GM20000 (cell line): ENCODE data around the gene IL9R.
A peak's percentile ranks its signal among the peaks of the same experiment; 100 is the strongest.
"Not testable (repeated sequence)": the region's sequence is repeated elsewhere in the genome, so short reads cannot be mapped to it uniquely, and the experiment has no call there.

ENCODE experiments used
- DNase-seq: peaks from one replicate; pipeline ENCODE4 v3.0.0; 2012; ENCODE audit warnings: low spot score
- TF ChIP-seq, protein P1 (sequence below): IDR thresholded peaks from 2 replicates; pipeline ENCODE4 v1.5.1; 2012; ENCODE audit warnings: mild to moderate bottlenecking, control low read depth; ENCODE audit errors: extremely low read depth, missing control alignments

The IL9R gene

DNA sequence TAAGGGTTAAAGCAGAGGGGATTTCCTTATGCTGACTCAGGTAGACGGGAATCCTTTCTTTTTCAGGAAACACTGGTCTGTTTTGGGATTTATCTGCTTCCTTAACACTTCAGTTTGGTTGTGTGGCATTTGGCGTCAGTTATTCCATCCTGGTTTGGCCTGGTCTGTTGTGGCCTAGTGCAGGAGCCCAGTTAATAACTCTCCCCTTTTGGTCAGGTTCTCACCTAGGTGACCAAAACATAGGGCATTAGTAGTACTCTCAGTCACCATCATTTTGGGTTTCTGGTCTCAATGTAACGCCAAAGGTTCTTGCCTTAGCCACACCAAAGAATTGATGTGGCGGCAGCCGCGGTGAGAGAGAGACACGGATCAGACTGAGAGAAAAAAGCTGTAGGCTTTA, 39.7 kb upstream of the IL9R start:
- DNase-seq = no peak
- TF ChIP-seq, protein P1, sequence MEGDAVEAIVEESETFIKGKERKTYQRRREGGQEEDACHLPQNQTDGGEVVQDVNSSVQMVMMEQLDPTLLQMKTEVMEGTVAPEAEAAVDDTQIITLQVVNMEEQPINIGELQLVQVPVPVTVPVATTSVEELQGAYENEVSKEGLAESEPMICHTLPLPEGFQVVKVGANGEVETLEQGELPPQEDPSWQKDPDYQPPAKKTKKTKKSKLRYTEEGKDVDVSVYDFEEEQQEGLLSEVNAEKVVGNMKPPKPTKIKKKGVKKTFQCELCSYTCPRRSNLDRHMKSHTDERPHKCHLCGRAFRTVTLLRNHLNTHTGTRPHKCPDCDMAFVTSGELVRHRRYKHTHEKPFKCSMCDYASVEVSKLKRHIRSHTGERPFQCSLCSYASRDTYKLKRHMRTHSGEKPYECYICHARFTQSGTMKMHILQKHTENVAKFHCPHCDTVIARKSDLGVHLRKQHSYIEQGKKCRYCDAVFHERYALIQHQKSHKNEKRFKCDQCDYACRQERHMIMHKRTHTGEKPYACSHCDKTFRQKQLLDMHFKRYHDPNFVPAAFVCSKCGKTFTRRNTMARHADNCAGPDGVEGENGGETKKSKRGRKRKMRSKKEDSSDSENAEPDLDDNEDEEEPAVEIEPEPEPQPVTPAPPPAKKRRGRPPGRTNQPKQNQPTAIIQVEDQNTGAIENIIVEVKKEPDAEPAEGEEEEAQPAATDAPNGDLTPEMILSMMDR = no peak

DNA sequence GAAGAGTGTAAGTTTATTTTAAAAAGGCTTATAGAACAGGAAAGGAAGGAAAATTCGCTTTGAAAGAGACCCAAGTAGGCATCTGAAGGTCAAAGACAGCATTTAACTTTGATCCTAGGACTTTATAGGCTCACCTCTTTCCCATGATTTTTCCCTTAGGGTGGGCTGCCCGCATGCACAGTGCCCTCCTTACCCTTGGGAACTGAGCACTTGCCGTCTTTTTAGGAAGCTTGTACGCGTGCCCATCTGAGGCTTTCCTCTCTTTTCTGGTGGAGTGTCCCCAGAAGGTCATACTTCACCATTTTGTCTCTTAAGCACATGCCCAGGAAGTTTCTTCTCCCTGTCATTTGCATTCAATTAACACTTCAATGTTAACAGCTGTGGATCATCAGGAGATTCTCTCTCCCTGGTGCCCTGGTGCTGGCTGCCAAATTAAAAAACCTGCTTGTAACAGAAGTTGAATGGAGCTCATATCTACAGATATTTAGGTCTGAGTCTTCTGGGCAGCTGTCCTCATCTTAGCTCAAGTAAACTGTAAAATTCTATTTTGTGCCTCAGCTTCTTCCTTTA, 38.4 kb upstream of the IL9R start:
- no peak for DNase-seq
- TF ChIP-seq, protein P1 = no peak

DNA sequence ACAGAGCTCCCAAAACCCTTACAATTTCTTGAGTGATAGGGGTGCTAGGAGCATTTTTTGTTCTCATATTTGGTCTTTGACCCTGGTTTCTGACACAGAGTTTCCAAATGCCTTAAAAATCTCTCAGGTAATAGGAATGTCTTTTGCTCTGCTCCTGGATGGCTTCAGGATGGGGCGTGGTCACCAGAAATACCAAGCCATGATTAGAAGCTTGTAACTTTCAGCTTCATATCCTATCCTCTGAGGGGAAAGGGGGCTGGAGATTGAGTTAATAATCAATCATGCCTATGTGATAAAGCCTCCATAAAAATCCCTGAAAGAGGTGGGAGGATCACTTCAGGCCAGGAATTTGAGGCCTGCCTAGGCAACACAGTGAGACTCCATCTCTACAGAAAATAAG, 34.6 kb upstream of the IL9R start:
- no peak for DNase-seq
- TF ChIP-seq, protein P1 = no peak

GRCh38 chrX:155966876-155967275, 30.6 kb upstream of the IL9R start:
- peak; percentile 40 for DNase-seq
- TF ChIP-seq, protein P1 = peak; percentile 56

DNA sequence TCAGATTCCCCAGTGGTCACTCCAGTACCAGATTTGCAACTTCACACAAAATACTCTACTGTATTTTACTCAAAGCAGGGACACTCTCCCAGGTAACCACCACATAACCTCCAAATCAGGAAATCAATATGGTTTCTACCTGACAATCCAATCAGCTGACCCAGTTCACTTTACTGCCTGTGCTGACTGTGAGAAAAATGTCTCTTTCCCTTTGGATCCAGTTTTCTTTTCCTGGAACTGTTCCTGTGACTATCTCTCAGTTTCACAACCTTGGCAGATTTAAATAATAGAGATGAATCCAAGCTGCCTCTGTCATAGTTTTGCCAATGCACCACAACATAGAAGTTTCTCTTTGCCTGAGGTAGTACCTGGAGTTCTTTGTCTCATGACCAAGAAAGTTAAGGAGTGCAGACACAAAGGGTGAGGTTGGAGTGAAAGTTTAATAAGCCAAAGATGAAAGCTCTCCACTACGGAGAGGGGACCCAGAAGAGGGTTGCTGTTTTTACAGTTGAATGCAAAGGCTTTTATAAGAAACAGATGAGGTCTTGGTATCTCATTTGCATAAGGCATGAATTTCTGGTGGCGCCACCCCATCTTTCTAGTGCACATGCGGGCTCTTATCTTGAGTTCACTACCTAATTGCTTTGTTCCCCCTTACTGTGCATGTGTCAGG, 29.7 kb upstream of the IL9R start:
- TF ChIP-seq, protein P1 = no peak
- DNase-seq = no peak

GRCh38 chrX:155968326-155968661, 29.2 kb upstream of the IL9R start:
- TF ChIP-seq, protein P1 = no peak
- DNase-seq = no peak

DNA sequence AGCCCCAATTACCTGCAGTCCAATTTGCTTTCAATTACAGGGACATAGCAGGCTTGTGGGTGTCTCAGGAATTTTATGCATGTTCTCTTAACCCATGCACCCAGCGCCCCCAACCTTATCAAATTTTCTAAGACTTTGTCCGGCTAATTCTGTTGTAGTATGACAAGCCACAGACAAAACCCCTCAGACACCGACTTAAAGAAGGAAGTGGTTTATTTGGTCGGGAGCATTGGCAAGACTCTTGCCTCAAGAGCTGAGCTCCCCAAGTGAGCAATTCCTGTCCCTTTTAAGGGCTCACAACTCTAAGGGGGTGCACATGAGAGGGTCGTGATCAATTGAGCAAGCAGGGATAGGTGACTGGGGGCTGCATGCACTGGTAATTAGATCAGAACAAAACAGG, 28.7 kb upstream of the IL9R start:
- DNase-seq = no peak
- TF ChIP-seq, protein P1 = no peak

- DNase-seq = not testable (repeated sequence)
These were observed 25.8 kb upstream of the IL9R start for GRCh38 chrX:155971658-155972057.

GRCh38 chrX:155972241-155972640, 25.3 kb upstream of the IL9R start:
- DNase-seq = not testable (repeated sequence)
